Activated T-helper 1 cell treated with anti-CD3 and anti-CD28 coated beads, Interleukin-12 subunit alpha, Interleukin-12 subunit beta, Interleukin-2, Interleukin-4 antibody, amounts not matched to agents 30 ng/mL and 10 ng/mL and 1 ng/mL, durations not matched to agents 14 hours and 24 hours and 36 hours (primary cell): ENCODE data around the gene HSF5. TPM values are rescaled to one million over a fixed set of nuclear protein-coding genes. Genes with fewer than 3 reads are reported as not detected.
A peak's percentile ranks its signal among the peaks of the same experiment; 100 is the strongest.
"Not testable (repeated sequence)": the region's sequence is repeated elsewhere in the genome, so short reads cannot be mapped to it uniquely, and the experiment has no call there.

Source experiments
- DNase-seq: peaks from one replicate; pipeline ENCODE4 v3.0.0; 2021; ENCODE audit warnings: low spot score
- H3K27ac Mint-ChIP-seq: one replicate; pipeline ENCODE4 v1.8.0; 2021; ENCODE audit warnings: mild to moderate bottlenecking, mixed read lengths
- H3K27me3 Mint-ChIP-seq: one replicate; pipeline ENCODE4 v1.8.0; 2022; ENCODE audit warnings: mild to moderate bottlenecking, moderate library complexity, mixed read lengths; ENCODE audit not compliant: insufficient read depth
- H3K36me3 Mint-ChIP-seq: one replicate; pipeline ENCODE4 v1.8.0; 2021; ENCODE audit warnings: low read depth, mixed read lengths
- H3K4me1 Mint-ChIP-seq: one replicate; pipeline ENCODE4 v1.8.0; 2021; ENCODE audit warnings: low read depth, mixed read lengths
- H3K4me3 Mint-ChIP-seq: one replicate; pipeline ENCODE4 v1.8.0; 2021; ENCODE audit warnings: mild to moderate bottlenecking, moderate library complexity, mixed read lengths
- H3K9me3 Mint-ChIP-seq: one replicate; pipeline ENCODE4 v1.8.0; 2021; ENCODE audit warnings: mixed read lengths
- intact Hi-C: fragments of 100-400 bp; cut with micrococcal nuclease; formaldehyde crosslinking; loops from one replicate; pipeline ENCODE4 v1.15.1; 2024
- total RNA-seq: library from RNA; stranded (reverse); gene quantifications from 2 replicates; pipeline ENCODE4 v1.2.3, GENCODE V29; 2022

Gene HSF5
- total RNA-seq, 1 donor from 2014 or later, result 1.1 TPM

DNA sequence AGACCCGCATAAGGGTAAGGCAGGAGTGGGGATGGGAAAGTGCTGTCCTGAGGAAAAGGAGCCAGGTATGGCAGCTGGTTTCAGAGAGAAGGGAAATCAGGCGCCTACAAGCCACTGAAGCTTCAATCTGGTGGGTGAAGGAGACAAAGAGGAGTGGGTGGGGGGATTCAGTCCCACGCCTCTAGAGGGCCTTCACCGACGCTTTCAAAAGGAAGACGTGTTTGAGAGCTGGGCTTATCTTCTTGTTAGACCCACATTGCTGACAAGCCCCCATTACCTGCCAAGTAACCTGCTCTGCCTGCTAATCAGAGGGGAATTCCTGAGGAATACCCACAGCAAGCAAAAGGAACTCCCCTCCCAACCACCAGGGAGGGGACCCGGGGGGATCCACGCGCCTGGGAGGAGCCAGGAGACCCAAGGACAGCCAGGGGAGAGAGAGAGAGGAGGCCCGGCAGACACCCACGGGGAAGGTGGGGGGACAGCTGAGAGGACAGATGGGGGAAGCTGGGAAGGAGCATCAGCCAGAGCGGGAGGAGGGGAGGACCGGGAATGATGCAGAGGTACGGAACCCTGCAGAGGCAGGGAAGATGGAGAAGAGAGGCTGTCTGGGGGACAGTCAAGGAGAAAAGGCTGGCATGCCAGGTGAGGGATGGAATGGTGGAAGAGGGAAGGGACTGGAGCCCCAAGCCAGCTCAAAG, 25.2 kb upstream of the HSF5 start:
- DNase-seq, result no peak
- intact Hi-C loops, result loop anchor here (10.0 kb wide), 2 partner anchors 1429 to 1881 kb away; partner anchors contain the start of genes AKAP1 and USP32
- H3K36me3 Mint-ChIP-seq, result peaks cover 35% of the 10 kb centered on the region
- no peaks in the 10 kb centered on the region for H3K27me3 Mint-ChIP-seq
- no peaks in the 10 kb centered on the region for H3K9me3 Mint-ChIP-seq
- peak overlapping the region; percentile 82 for H3K27ac Mint-ChIP-seq
- H3K4me3 Mint-ChIP-seq, result peak overlapping the region; percentile 92
- H3K4me1 Mint-ChIP-seq, result peaks cover 46% of the 10 kb centered on the region

DNA sequence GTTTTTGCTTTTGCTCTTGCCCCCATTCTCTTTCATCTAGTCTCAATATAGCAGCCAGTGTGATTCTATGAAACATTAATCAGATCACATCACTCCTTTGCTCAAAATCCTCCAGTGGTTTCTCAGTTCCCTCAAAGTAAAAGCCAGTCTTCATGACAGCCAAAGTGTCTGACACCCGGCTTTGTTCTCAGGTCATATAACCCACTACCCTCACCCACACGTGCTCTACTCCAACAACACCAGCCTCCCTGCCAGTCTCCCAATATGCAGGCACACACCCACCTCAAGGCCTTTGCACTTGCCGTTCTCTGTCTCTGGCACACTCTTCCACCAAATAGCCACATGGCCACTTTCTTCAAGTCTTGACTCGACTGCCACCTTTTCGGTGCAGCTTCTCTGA, 21.9 kb upstream of the HSF5 start:
- DNase-seq, result no peak
- Mint-ChIP-seq H3K27me3 (no peaks in the 10 kb centered on the region), H3K4me1 (peaks cover 25% of the 10 kb centered on the region), H3K9me3 (no peaks in the 10 kb centered on the region), H3K27ac (no peak overlapping the region), H3K36me3 (peaks cover 53% of the 10 kb centered on the region), H3K4me3 (no peak overlapping the region)
- intact Hi-C loops, result loop anchor here (10.0 kb wide), 2 partner anchors 1425 to 1885 kb away; partner anchors contain the start of genes AKAP1 and USP32

DNA sequence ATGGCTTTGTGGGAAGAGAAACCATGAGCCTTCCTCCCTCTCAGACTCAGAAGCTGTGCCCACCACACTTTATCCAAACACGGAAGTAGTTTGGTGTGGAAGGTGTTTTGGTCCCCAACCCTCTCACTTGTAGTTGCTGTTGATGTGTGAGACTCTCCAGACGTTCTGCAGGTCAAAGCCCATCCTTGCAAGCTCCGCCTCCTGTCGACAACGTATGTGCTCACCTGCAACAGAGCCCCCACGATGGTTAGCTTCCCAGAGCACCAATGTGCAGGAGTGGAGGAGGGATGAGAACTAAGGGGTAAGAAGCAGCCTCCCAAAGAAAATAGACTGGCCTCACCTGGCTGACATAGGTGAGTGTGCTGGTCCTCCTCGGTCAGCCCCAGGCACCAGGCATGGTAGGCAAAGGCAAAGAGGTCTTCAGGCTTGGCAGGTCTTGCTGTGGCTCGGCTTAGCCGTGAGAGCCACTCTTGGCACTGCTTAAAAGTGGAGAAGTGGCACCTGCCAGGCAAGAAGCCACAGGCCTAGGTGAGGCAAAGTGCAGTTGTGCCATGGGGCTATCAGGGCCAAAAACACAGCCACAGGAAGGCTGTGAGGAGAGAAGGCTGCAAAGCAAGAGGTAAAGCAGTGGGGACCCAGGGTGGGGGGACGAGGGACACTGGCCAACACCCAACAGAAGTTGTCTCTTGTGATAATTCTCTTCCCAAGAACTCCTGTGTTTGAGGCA, 20.3 kb upstream of the HSF5 start:
- no peaks in the 10 kb centered on the region for H3K9me3 Mint-ChIP-seq
- H3K27me3 Mint-ChIP-seq, result no peaks in the 10 kb centered on the region
- intact Hi-C loops, result no loop called here
- H3K4me3 Mint-ChIP-seq, result no peak overlapping the region
- peaks cover 68% of the 10 kb centered on the region for H3K36me3 Mint-ChIP-seq
- peaks cover 19% of the 10 kb centered on the region for H3K4me1 Mint-ChIP-seq
- no peak overlapping the region for H3K27ac Mint-ChIP-seq
- no peak for DNase-seq

DNA sequence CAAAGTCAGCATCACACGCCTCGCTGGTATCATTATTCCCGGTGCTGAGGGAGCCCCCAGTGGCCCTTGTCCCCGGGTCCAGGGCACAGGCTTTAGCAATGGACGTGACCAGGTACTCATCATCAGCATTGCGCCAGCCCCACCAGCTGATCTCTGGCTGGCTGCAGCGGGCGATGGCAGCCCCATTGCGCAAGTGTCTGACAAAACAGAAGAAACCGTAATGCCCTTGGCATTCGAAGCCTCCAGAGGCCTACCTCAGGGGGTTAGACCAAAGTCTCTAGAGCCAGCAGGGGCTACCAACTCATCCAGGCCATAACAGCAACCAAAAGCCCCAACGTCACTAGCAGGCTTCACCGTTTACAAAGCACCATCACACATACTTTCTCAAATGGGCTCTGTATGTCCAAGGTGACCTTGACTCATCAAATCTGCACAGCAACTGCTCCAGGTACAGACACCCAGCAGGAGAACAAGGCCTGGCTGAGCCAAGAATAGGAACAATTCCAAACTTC, 19.0 kb upstream of the HSF5 start:
- H3K27ac Mint-ChIP-seq, result peak overlapping the region; percentile 35
- intact Hi-C loops, result no loop called here
- H3K27me3 Mint-ChIP-seq, result no peaks in the 10 kb centered on the region
- peaks cover 71% of the 10 kb centered on the region for H3K36me3 Mint-ChIP-seq
- peaks cover 11% of the 10 kb centered on the region for H3K4me1 Mint-ChIP-seq
- no peak overlapping the region for H3K4me3 Mint-ChIP-seq
- no peaks in the 10 kb centered on the region for H3K9me3 Mint-ChIP-seq
- DNase-seq, result no peak

DNA sequence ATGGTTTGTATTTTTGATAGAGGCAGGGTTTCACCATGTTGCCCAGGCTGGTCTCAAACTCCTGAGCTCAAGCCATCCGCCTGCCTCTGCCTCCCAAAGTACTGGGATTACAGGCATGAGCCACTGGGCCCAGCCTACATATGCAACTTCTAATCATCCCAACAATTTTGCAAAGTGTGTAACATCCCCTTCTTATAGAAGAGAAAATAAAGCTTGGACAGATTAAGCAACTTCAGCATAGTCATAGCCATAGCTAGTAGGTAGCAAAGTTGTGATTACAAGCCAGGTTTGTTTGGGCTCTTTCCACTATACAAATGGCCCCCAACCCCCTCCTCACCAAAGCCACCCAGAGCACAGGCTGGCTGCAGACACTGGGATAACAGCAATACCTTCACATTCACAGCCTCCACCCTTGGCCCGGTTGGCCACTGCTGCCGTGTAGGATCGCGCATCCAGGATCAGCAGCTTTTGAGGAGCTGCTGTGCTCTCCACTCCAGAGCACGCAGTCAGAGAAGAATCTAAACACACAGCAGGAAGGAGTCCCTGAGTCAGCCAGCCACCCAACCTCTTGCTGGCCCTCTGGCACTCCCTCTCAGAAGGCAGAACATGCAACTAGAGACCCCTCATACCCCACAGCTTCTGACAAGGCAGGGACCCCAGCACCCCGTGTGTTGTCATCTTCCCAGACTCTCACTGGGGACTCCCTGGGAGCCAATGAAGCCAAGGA, 18.3 kb upstream of the HSF5 start:
- no peaks in the 10 kb centered on the region for H3K9me3 Mint-ChIP-seq

DNA sequence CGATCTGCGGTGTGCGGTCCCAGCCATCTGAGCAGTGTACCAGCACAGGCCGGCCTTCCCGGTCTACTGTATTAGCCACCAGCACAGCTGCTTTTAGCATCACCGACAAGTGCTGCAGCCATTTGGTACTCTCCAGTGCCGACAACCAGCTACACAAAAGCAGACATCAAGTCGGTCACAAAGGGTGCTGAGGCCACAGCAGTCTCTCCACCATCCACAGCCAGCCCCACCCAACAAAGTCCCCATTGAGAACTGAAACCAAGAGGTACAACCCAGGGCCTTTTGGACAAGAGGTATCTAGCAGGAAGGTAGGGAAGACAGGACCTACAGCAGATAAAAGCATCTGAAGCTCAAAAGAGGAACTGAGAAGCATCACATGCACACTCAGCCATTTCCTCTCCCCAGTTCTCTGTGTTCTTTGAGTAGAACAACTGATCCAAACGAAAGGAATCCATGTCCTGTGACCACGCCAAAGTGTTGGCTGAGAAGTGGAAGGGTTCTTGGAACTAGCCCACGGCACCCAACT, 16.7 kb upstream of the HSF5 start:
- Mint-ChIP-seq H3K9me3 (no peaks in the 10 kb centered on the region), H3K27ac (no peak overlapping the region), H3K4me3 (no peak overlapping the region), H3K27me3 (no peaks in the 10 kb centered on the region), H3K4me1 (peaks cover 5% of the 10 kb centered on the region), H3K36me3 (peaks cover 55% of the 10 kb centered on the region)
- DNase-seq, result no peak
- intact Hi-C loops, result no loop called here

More for the DNA sequence above, 18.3 kb upstream of the HSF5 start:
- intact Hi-C loops, result no loop called here
- Mint-ChIP-seq H3K36me3 (peaks cover 68% of the 10 kb centered on the region), H3K27ac (no peak overlapping the region), H3K4me3 (no peak overlapping the region), H3K4me1 (peaks cover 6% of the 10 kb centered on the region), H3K27me3 (no peaks in the 10 kb centered on the region)
- DNase-seq, result no peak

DNA sequence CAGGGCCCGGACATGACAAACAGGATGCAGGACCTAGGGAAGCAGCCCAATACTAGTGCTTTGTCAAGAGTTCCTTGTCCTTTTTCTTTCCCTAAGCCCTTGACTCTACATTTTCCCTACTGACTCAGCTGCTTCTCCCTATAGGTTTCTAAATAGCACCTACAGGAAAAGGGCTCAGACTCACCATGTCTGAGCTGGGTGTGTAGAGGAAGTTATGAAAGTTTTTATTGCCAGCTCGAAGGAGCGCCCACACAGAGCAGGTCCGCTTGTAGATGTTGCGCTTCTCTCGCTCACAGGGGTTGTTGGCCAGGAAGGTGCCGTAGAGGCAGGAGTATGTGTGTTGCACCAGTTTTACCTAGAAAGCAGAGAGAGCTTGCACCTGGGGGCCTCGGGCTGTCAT, 15.7 kb upstream of the HSF5 start:
- peaks cover 48% of the 10 kb centered on the region for H3K36me3 Mint-ChIP-seq
- no peak overlapping the region for H3K4me3 Mint-ChIP-seq
- peaks cover under 1% of the 10 kb centered on the region for H3K4me1 Mint-ChIP-seq
- intact Hi-C loops, result no loop called here
- no peaks in the 10 kb centered on the region for H3K27me3 Mint-ChIP-seq
- H3K9me3 Mint-ChIP-seq, result no peaks in the 10 kb centered on the region
- no peak overlapping the region for H3K27ac Mint-ChIP-seq
- no peak for DNase-seq

DNA sequence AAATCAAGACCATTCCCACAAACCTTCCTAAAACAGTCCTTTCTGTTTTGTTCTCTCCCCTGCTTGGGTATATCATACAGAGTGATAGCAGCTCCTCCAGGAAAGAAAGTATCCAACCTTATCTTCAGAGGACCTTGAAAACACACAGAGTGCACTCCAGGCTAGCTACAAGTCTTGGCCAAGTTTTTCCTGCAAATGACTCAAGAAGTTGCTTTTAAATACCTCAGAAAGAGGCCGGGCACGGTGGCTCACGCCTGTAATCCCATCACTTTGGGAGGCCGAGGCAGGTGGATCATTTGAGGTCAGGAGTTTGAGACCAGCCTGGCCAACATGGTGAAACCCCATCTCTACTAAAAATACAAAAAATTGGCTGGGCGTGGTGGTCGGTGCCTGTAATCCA, 14.9 kb upstream of the HSF5 start:
- peaks cover 50% of the 10 kb centered on the region for H3K36me3 Mint-ChIP-seq
- H3K9me3 Mint-ChIP-seq, intact Hi-C loops, H3K27ac Mint-ChIP-seq, H3K4me3 Mint-ChIP-seq, DNase-seq, H3K27me3 Mint-ChIP-seq, H3K4me1 Mint-ChIP-seq: not testable (repeated sequence)

DNA sequence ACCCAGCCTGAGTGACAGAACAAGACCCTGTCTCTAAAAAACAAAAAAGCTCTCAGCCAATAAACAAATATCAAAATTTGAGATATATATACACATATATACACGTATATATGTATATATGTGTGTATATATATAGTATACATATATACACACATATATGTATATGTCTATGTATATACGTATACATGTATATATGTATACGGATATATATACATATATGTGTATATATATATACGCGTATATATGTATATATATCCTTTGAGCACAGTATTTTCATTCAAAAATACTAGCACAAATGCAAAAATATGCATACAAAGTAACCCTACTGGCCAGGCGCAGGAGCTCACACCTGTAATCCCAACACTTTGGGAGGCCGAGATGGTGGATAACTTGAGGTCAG, 13.2 kb upstream of the HSF5 start:
- Mint-ChIP-seq H3K27ac (no peak overlapping the region), H3K9me3 (no peaks in the 10 kb centered on the region), H3K27me3 (no peaks in the 10 kb centered on the region), H3K4me1 (peaks cover 4% of the 10 kb centered on the region), H3K36me3 (peaks cover 48% of the 10 kb centered on the region), H3K4me3 (no peak overlapping the region)
- DNase-seq, result no peak
- intact Hi-C loops, result no loop called here

DNA sequence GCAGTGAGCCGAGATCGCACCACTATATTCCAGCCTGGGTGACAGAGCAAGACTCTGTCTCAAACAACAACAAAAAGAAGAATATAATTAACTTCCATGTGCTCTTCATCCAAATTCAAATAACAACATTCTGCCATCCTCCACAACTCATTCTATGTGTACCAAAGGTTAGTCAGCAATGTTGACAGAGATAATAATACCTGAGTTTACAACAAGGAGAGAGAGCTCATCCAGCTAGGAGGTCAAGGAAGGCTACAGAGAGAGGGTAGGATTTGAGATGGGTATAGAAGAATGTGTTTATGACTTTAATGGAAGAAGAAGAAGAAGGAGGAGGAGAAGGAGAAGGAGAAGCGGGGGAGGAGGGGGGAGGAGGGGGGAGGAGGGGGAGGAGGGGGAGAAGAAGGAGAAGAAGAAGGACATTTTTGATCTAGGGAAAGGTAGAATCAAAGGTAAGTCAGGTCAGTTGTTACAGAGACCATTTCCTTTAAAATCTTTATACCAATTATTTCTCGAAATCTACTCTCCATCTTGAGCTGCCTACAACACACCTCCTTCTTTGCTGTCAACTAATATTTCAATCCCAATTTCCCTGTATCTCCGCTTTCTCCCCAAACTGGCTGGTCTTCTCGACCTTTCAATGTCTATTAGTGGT, 10.1 kb upstream of the HSF5 start:
- Mint-ChIP-seq H3K36me3 (peaks cover 41% of the 10 kb centered on the region), H3K4me3 (no peak overlapping the region), H3K9me3 (no peaks in the 10 kb centered on the region), H3K27ac (no peak overlapping the region), H3K4me1 (peaks cover 10% of the 10 kb centered on the region), H3K27me3 (no peaks in the 10 kb centered on the region)
- intact Hi-C loops, result no loop called here
- DNase-seq, result no peak

DNA sequence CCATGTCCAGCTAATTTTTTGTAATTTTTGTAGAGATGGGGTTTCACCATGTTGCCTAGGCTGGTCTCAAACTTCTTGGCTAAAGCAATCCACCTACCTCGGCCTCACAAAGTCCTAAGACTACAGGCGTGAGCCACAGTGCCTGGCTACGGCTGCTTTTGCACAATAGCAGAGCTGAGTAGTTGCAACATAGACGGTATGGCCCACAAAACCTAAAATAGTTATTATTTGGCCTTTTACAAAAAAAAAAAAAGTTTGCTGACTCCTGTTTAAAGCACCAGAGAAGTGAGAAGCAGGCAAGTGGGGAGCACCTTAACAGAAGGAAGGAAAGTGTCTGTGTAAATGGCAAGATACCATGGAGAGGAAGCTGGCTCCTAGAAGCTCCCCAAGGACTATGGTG, 5.3 kb upstream of the HSF5 start:
- DNase-seq, result no peak
- intact Hi-C loops, result no loop called here
- H3K4me3 Mint-ChIP-seq, result no peak overlapping the region
- H3K9me3 Mint-ChIP-seq, result no peaks in the 10 kb centered on the region
- H3K27ac Mint-ChIP-seq, result peak overlapping the region; percentile 29
- H3K36me3 Mint-ChIP-seq, result peaks cover 60% of the 10 kb centered on the region
- H3K4me1 Mint-ChIP-seq, result peaks cover 29% of the 10 kb centered on the region
- no peaks in the 10 kb centered on the region for H3K27me3 Mint-ChIP-seq
